Heart left ventricle (tissue), 16 donors: ENCODE results near the gene SUMF1. TPM values are rescaled to one million over a fixed set of nuclear protein-coding genes. Genes with fewer than 3 reads are reported as not detected.

Experiments used
- ATAC-seq, 4 donors: fragments of 200-7000 bp; cut with Tn5 transposase; one replicate each; pipeline ENCODE4 v1.9.1; 2020 to 2022; ENCODE audit warnings: moderate library complexity in 4 of 4, mild to moderate bottlenecking in 3 of 4, moderate number of reproducible peaks in 1 of 4
- DNase-seq, 5 donors: peaks; one replicate each; pipeline ENCODE4 v3.0.0-alpha.2; 2020
- H3K27ac ChIP-seq, 12 donors: fragments of 200-600 bp; sonication (generic) in 4 of 12; one replicate each; pipeline versions ENCODE4 v1.5.0 to v1.8.0; 2016 to 2022; ENCODE audit warnings: mild to moderate bottlenecking in 2 of 12
- H3K27me3 ChIP-seq, 9 donors: fragments of 200-600 bp; sonication (generic) in 2 of 9; one replicate each; pipeline versions ENCODE4 v1.5.1 to v1.8.0; 2016 to 2022; ENCODE audit warnings: mild to moderate bottlenecking in 3 of 9
- H3K36me3 ChIP-seq, 9 donors: fragments of 200-600 bp; sonication (generic) in 2 of 9; one replicate each; pipeline versions ENCODE4 v1.5.0 to v1.8.0; 2018 to 2022; ENCODE audit warnings: mild to moderate bottlenecking in 2 of 9
- H3K4me1 ChIP-seq, 12 donors: fragments of 200-600 bp; sonication (generic) in 4 of 12; one replicate each; pipeline versions ENCODE4 v1.5.0 to v1.8.0; 2016 to 2022; ENCODE audit warnings: mild to moderate bottlenecking in 3 of 12
- H3K4me3 ChIP-seq, 12 donors: fragments of 200-600 bp; sonication (generic) in 4 of 12; one replicate each; pipeline versions ENCODE4 v1.5.0 to v1.8.0; 2017 to 2022; ENCODE audit warnings: mild to moderate bottlenecking in 9 of 12, moderate library complexity in 4 of 12
- H3K9me3 ChIP-seq, 12 donors: fragments of 200-600 bp; sonication (generic) in 4 of 12; one replicate each; pipeline versions ENCODE4 v1.5.0 to v1.8.0; 2016 to 2022; ENCODE audit warnings: mild to moderate bottlenecking in 1 of 12
- CTCF ChIP-seq, 12 donors: fragments of 200-600 bp; sonication (generic) in 4 of 12; IDR thresholded peaks; one replicate each; pipeline versions ENCODE4 v1.5.0 to v1.8.0; 2018 to 2022; ENCODE audit warnings: antibody characterized with exemption in 12 of 12, mild to moderate bottlenecking in 5 of 12
- POLR2A ChIP-seq, 2 donors: fragments of 450-650 bp; IDR thresholded peaks; one replicate each; pipeline ENCODE4 v1.6.1; 2017; ENCODE audit warnings: antibody characterized with exemption in 2 of 2, mild to moderate bottlenecking in 2 of 2, moderate library complexity in 2 of 2
- WGBS, 4 donors: extraction: QIAGEN DNeasy Blood & Tissue Kit in 2 of 4; methylation state at CpG; one replicate each; pipeline versions ENCODE4 v1.1.5 to v1.1.7; 2013 to 2018; 5-methylcytosine and 5-hydroxymethylcytosine counted together
- intact Hi-C, 10 donors: fragments of 100-400 bp; cut with DNase I; formaldehyde crosslinking; loops; one replicate each; pipeline versions ENCODE4 v1.11.1 to v1.14.2; 2022
- polyA plus RNA-seq, 2 donors: library from polyadenylated mRNA; stranded (reverse); fragments of 200-250 nt; gene quantifications; one replicate each; pipeline ENCODE4 v1.2.3, GENCODE V29; 2013
- total RNA-seq, 9 donors: library from RNA; depleted of rRNA in 2 of 9; stranded (reverse); fragments of >200 nt in 2 of 9; fragmentation: NEBNext Ultra II Directional in 3 of 9; extraction: Animal tissue kit (Norgen Biotek cat#: 25700) in 3 of 9; gene quantifications; one replicate each; pipeline versions ENCODE4 v1.1.0 to v1.2.4, GENCODE V29; 2016 to 2023
- donor health status: ischemic (EF 13 %, LVEDD 7.1; RV severe dilation, severe dysfunction).
- donor health status: healthy with polysubstance abuse.
- donor health status: DM: no; HTN: yes; CAD: no.
- donor health status: DM: no; HTN: no; CAD: no.
- donor health status: ischemic (EF 25% LVEDD 6.9; RV normal size, moderate dysfunction).
- donor health status: ischemic (EF 25% LVEDD 5.7; RV mildly dilated, moderate dysfunction).
- donor health status: healthy.
- donor health status: DM: yes; HTN: yes; CAD: no.
- donor health status: ischemic (EF 35%, LVEDD 5.7; RV mildly dilated, moderate dysfunction).
- donor health status: nonischemic (EF 11% LVEDD 7.7; RV severe dilation, severe dysfunction).
- donor health status: DM: yes; HTN: yes; CAD: no.
- donor health status: PGD.
- donor health status: ischemic (EF 29% LVEDD 5.4; RV normal size, mild dysfunction).
- donor health status: nonischemic (EF 23%, LVEDD 6.1; RV moderate dilation, normal function).

The SUMF1 gene
- total and polyA plus RNA-seq, 11 donors: 3.9 to 21.1 (median 11.2) TPM

DNA sequence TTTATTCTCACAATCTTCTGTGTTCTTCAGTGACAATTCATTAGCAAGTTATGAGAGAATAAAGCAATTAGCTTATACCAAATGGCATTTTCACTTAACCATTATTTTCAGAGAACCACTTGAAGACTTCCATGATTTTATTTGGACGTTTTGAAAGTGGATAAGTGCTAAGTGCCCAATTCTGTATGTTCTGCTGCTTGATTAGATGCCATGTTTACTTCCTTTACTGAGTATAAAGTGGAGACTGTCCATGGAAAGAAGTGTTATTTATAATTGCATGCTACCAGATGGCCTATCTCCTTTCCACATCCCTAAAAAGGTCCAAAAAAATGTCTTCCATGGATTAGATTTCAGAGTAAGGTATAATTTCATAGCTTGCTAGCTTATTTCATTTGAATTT is 69.6 kb downstream of the SUMF1 start:
- Histone ChIP-seq H3K27ac (no peak overlapping the region), H3K4me3 (no peak overlapping the region), H3K4me1 (peaks cover 0 to 14% (median 0%) of the 10 kb centered on the region in 12 donors), H3K36me3 (peaks cover 0 to 16% (median 5%) of the 10 kb centered on the region in 9 donors), H3K9me3 (no peaks in the 10 kb centered on the region), H3K27me3 (no peaks in the 10 kb centered on the region)
- intact Hi-C loops: no loop called here
- ATAC-seq: no peak
- TF ChIP-seq POLR2A (IDR thresholded peaks at IDR 0.05) (no peak), CTCF (IDR thresholded peaks at IDR 0.05) (no peak)
- 73 to 77% (median 75%) methylated on average over 1 of the region's 1 CpG for WGBS, 4 donors
- DNase-seq: no peak

GRCh38 chr3:4396542-4396941 is 70.5 kb downstream of the SUMF1 start:
- TF ChIP-seq POLR2A (IDR thresholded peaks at IDR 0.05): no peak
- no peak for TF ChIP-seq CTCF (IDR thresholded peaks at IDR 0.05)
- ATAC-seq (no peak), DNase-seq (no peak)
- H3K4me3 ChIP-seq: no peak overlapping the region
- peaks cover 0 to 14% (median 0%) of the 10 kb centered on the region in 12 donors for H3K4me1 ChIP-seq
- no peak overlapping the region for H3K27ac ChIP-seq
- H3K27me3 ChIP-seq: no peaks in the 10 kb centered on the region
- WGBS, 4 donors: 23 to 62% (median 41%) methylated on average over 1 of the region's 1 CpG
- peaks cover 0 to 7% (median 0%) of the 10 kb centered on the region in 9 donors for H3K36me3 ChIP-seq
- intact Hi-C loops: no loop called here
- no peaks in the 10 kb centered on the region for H3K9me3 ChIP-seq

DNA sequence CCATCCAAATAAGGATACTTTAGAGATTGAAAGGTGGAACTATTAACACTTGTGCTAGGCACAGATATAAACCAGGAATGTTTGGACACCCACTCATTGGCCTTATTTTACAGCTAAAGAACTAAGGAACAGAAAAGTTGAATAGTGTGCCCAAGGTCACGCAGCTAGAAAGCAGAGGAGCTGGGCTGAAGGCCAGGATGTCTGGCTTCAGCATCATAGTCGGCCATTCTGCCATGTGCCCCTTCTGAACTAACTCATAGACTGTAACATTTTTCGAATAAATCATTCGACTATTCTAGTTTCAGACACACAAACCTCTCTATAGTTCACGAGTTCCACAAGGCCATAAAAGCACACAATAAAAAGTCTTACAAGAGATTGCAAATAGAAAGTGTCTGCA is 71.1 kb downstream of the SUMF1 start:
- no peak overlapping the region for H3K4me3 ChIP-seq
- DNase-seq (no peak), ATAC-seq (no peak)
- H3K27ac ChIP-seq: no peak overlapping the region
- H3K9me3 ChIP-seq: peaks cover 0 to 4% (median 0%) of the 10 kb centered on the region in 12 donors
- no peaks in the 10 kb centered on the region for H3K27me3 ChIP-seq
- WGBS, 4 donors: 86 to 93% (median 89%) methylated on average over 5 of the region's 5 CpGs
- no peak for TF ChIP-seq CTCF (IDR thresholded peaks at IDR 0.05)
- intact Hi-C loops: no loop called here
- H3K4me1 ChIP-seq: peaks cover 0 to 14% (median 0%) of the 10 kb centered on the region in 12 donors
- H3K36me3 ChIP-seq: peaks cover 0 to 8% (median 0%) of the 10 kb centered on the region in 9 donors

GRCh38 chr3:4395448-4395847 is 71.6 kb downstream of the SUMF1 start:
- H3K27ac ChIP-seq: no peak overlapping the region
- no peak for DNase-seq
- peaks cover 0 to 9% (median 0%) of the 10 kb centered on the region in 9 donors for H3K36me3 ChIP-seq
- peaks cover 0 to 7% (median 0%) of the 10 kb centered on the region in 12 donors for H3K9me3 ChIP-seq
- H3K4me3 ChIP-seq: no peak overlapping the region
- peaks cover 0 to 14% (median 0%) of the 10 kb centered on the region in 12 donors for H3K4me1 ChIP-seq
- 91 to 94% (median 93%) methylated on average over 6 of the region's 6 CpGs for WGBS, 4 donors
- H3K27me3 ChIP-seq: no peaks in the 10 kb centered on the region
- TF ChIP-seq CTCF (IDR thresholded peaks at IDR 0.05): no peak
- no peak for TF ChIP-seq POLR2A (IDR thresholded peaks at IDR 0.05)
- intact Hi-C loops: no loop called here
- ATAC-seq: no peak
